GM19239 (cell line): ENCODE results near the gene ARAF.
"Not testable (repeated sequence)": the region's sequence is repeated elsewhere in the genome, so short reads cannot be mapped to it uniquely, and the experiment has no call there.

Experiments
- DNase-seq: peaks from one replicate; pipeline ENCODE4 v3.0.0; 2011; ENCODE audit warnings: low spot score; ENCODE audit not compliant: insufficient read length
- FAIRE-seq: peaks from 2 replicates; lab custom pipeline; 2011; peaks lifted over from hg19 to GRCh38; lab: Jason Lieb, UNC

The ARAF gene

GRCh38 chrX:47584714-47585113 is 23.7 kb downstream of the ARAF start:
- no peak for FAIRE-seq
- DNase-seq: no peak

GRCh38 chrX:47585273-47585672 is 24.3 kb downstream of the ARAF start:
- FAIRE-seq (no peak), DNase-seq (no peak)

GRCh38 chrX:47586043-47586787 is 25.2 kb downstream of the ARAF start:
- FAIRE-seq (no peak), DNase-seq (no peak)

- FAIRE-seq (no peak), DNase-seq (no peak)
Observed at GRCh38 chrX:47587091-47587891, 26.3 kb downstream of the ARAF start.

- no peak for DNase-seq
- no peak for FAIRE-seq
Observed at GRCh38 chrX:47587906-47588735, 27.1 kb downstream of the ARAF start.

- FAIRE-seq: no peak
- DNase-seq: no peak
Observed at GRCh38 chrX:47590984-47591383, 30.0 kb downstream of the ARAF start.

GRCh38 chrX:47593522-47593921 is 32.5 kb downstream of the ARAF start:
- no peak for DNase-seq
- FAIRE-seq: no peak

GRCh38 chrX:47595716-47596251 is 34.8 kb downstream of the ARAF start:
- no peak for DNase-seq
- peak; percentile 14 for FAIRE-seq

- DNase-seq (no peak), FAIRE-seq (no peak)
Observed at GRCh38 chrX:47596256-47596655, 35.3 kb downstream of the ARAF start.

- FAIRE-seq (no peak), DNase-seq (no peak)
Observed at GRCh38 chrX:47597222-47597621, 36.2 kb downstream of the ARAF start.

- not testable (repeated sequence) for DNase-seq, FAIRE-seq
Observed at GRCh38 chrX:47603125-47603524, 42.1 kb downstream of the ARAF start.

GRCh38 chrX:47605024-47605423 is 44.0 kb downstream of the ARAF start:
- DNase-seq (no peak), FAIRE-seq (no peak)

GRCh38 chrX:47607091-47607490 is 46.1 kb downstream of the ARAF start:
- no peak for FAIRE-seq
- no peak for DNase-seq

- DNase-seq (no peak), FAIRE-seq (no peak)
Observed at GRCh38 chrX:47608130-47608810, 47.3 kb downstream of the ARAF start.

- FAIRE-seq: no peak
- no peak for DNase-seq
Observed at GRCh38 chrX:47610511-47610910, 49.5 kb downstream of the ARAF start.

- DNase-seq (no peak), FAIRE-seq (no peak)
Observed at GRCh38 chrX:47611489-47611888, 50.5 kb downstream of the ARAF start.

GRCh38 chrX:47611926-47612325 is 50.9 kb downstream of the ARAF start:
- FAIRE-seq (no peak), DNase-seq (no peak)

GRCh38 chrX:47612418-47612817 is 51.4 kb downstream of the ARAF start:
- no peak for DNase-seq
- no peak for FAIRE-seq

- no peak for DNase-seq
- no peak for FAIRE-seq
Observed at GRCh38 chrX:47613082-47613481, 52.1 kb downstream of the ARAF start.

GRCh38 chrX:47614618-47615017 is 53.6 kb downstream of the ARAF start:
- no peak for DNase-seq
- FAIRE-seq: no peak
